GM18951 (cell line): ENCODE measurements around the gene ARMC8.

Source experiments
- POLR2A ChIP-seq: IDR thresholded peaks from 4 replicates; pipeline ENCODE4 v1.6.1; 2011; ENCODE audit warnings: mild to moderate bottlenecking; ENCODE audit not compliant: insufficient read length, insufficient read depth; ENCODE audit errors: extremely low read depth
- in situ Hi-C: fragments of 300-500 bp; cut with MboI; formaldehyde crosslinking; loops from one replicate; pipeline ENCODE4 v1.12.0; 2022; ENCODE audit warnings: low sequenced_read_pairs, mixed read lengths, inconsistent platforms; ENCODE audit not compliant: unreplicated experiment

ARMC8 gene

DNA sequence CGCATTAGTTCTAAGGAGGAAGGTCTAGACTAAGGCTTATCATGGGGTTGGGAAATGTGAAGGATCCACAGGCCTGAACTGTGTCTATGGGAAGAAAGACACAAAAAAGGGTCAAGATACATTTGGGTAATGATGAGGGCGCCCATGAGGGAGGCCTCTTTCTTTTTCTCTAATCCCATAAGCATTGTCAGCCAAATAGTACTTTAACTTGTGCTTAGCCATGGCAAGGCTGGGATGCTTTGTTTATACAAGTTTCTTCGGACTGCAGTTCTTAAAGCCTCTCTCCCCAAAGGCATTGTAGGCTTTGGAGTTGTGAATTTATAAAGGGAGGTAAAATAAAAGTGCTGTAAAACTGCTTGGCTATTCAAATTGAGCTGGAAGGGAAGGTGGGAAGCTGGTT is 23.4 kb downstream of the ARMC8 start:
- in situ Hi-C loops: no loop called here
- TF ChIP-seq POLR2A: no peak

DNA sequence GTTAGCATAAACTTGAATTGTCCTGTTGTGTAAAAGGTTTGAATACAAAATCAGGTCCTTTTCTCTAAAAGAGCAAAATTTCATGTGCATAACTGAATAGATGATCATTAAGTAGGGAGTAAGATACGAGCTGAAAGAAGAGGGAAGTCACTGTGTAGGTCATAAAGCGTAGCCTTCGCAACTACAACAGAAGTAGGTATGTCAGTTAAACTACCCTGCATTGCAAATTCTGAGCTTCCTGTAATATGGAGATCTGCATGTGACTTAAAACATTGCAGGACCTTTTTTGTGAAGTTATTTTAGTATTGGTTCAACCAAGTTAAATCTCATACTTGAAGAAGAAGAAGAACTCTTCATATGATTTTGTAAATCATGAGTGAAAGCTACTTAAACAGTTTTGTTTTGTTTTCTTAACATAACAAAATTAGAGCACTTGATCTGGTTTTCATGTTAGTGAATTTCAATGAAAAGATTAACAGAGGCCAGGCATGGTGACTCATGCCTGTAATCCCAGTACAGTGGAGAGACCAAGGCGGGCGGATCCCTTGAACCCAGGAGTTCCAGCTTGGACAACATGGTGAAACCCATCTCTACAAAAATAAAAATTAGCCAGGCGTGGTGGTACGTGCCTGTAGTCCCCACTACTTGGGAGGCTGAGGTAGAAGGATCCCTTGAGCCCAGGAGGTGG is 26.4 kb downstream of the ARMC8 start:
- no peak for TF ChIP-seq POLR2A
- in situ Hi-C loops: no loop called here

- in situ Hi-C loops: no loop called here
- TF ChIP-seq POLR2A: no peak
Observed at GRCh38 chr3:138219255-138219654, 32.2 kb downstream of the ARMC8 start.

DNA sequence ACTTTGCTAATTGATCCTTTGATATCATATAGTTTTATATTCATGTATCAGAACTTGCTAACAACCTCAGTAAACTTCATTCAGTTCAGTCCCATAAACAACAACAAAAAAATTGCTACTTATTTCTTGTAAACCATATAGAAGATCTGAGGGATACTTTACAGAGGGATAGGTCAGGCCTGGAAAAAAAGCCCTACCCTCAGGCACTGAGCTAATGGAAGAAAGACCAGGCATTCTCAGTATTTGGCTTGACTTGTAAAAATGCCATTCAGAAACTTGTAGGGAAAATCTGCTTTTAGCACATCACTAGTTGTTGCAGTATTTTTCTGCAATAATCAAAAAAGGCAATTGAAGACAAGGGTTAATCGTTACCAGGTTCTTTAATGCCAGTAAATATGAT is 33.1 kb downstream of the ARMC8 start:
- no peak for TF ChIP-seq POLR2A
- in situ Hi-C loops: no loop called here

DNA sequence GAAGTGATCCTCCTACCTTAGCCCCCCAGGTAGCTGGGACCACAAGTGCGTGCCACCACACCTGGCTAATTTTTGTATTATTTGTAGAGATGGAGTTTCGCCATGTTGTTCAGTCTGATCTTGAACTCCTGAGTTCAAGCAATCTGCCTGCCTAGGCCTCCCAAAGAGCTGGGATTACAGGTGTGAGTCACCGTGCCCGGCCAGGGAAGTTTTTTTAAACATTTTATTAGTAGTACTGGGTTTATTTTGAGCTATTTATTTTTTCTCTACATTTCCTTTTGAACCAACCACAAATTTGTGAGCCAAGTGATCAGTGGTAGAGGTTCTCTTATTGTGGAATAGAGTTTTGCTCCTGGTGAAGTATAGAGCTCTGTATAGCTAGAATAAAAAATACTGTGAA is 33.7 kb downstream of the ARMC8 start:
- in situ Hi-C loops: no loop called here
- TF ChIP-seq POLR2A: no peak

- in situ Hi-C loops: no loop called here
Observed at GRCh38 chr3:138222131-138222941, 35.2 kb downstream of the ARMC8 start.

DNA sequence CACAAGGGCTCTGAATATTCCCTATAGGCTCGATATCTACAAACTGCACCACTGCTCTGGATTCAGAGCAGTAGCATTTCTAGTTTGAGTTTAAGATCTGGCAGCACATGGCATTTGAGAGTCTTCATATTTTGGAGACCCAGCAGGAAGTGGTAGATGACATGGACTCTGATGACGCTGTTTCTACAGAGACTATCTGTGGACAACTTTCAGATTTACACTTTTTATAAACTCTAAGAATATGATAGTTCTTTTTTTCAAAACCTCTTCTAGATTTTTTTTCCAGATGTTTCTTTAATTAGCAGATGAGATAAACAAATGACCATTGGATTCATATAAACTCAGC is 35.8 kb downstream of the ARMC8 start:
- no peak for TF ChIP-seq POLR2A
- in situ Hi-C loops: no loop called here

More at GRCh38 chr3:138222131-138222941, 35.2 kb downstream of the ARMC8 start:
- TF ChIP-seq POLR2A: no peak

DNA sequence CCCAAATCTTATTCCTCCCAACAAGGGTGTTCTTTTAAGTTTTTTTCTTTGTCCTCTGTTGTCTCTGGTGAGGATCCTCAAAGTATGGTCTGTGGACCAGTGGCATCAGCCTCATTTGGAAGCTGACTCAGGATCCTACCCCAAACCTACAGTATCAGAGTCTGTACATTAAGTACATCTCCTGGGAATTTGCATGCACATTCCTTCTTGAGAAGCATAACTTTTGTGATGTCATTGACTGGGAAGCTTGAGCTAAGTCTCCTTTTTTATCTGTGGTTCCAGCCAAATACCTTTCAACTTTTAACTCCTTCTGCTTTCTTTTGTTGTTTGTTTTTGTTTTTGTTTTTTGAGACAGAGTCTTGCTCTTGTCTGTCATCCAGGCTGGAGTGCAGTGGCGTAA is 40.5 kb downstream of the ARMC8 start:
- no peak for TF ChIP-seq POLR2A
- in situ Hi-C loops: no loop called here

DNA sequence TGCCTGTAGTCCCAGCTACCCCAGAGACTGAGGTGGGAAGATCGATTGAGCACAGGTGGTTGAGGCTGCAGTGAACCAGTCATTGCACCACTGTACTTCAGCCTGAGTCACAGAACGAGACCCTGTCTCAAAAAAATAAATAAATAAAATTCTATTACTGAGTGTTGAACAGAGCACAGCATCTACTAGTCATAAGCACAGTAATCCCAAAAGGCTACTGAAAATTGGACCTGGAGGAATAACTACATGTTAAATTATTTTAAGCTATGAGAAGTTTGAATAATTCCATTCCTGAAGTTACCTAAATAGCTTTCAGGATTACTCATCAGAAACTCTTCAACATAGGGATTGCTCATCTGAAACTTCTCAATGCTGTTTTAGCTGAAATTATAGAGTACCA is 43.4 kb downstream of the ARMC8 start:
- in situ Hi-C loops: no loop called here
- no peak for TF ChIP-seq POLR2A

DNA sequence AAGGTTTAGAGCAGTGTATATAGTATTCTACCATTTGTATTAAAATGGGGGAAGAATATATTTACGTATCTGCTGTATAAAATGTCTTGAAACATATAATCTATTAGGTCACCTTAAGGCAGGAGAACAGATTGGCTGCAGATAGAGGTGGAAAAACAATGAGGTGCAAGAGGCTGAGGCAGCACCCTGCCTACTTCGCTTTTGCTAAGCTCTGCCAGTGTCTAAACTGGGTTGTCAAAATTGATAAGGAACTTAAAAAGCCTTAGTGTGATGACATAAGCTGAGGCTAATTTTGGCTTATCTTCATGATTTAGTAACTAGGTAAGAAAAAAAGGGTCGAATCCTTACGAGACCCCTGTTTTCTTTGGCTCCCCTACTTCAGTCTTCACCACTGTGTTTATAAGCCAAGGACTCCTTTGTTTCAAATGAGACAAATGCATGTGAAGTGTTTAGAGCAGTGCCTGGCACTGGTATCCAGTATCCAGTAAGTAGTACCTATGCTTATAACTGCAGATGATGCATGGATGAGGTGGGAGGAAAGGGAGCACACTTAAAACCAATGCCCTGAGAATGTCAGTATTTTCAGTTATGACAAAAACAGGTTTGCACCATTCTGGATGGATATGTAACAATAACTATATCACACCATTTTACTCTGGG is 45.7 kb downstream of the ARMC8 start:
- no peak for TF ChIP-seq POLR2A
- in situ Hi-C loops: no loop called here

DNA sequence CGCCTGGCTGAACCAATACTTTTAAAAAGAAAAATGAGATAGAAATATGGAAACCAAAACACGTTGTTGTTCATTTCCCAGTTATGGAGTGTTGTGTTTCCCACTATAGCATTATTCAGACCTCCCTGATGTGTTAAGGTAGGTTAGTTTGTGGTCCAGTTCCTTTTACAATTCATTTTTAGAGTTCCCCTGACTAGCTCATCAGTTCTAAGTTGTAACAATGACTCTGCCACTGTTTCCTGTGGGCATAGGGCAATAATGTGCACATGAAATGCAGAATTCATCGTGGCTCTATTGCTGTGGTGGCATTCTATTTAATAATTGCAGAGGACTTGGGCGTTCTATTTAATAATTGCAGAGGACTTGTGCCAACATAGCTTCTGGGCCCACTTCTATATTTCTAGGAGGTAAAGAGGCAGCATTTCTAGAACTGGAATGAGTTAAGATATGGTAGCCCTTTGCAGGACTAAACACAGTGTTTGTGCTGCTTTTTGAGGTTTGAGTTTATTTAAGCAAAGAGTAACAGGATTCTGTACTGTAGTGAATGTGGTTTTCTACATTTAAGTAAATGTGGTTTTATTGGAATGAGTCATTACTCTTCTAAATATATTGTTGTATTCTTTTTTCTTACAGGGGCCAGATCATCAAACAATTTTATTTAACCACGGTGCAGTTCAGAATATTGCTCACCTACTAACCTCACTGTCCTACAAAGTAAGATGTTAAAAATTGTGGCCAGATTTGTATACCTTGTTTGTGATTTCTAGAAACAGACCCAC is 47.5 kb downstream of the ARMC8 start:
- in situ Hi-C loops: no loop called here

GRCh38 chr3:138238711-138239110 is 51.6 kb downstream of the ARMC8 start:
- TF ChIP-seq POLR2A: no peak
- in situ Hi-C loops: no loop called here

More for the DNA sequence above, 47.5 kb downstream of the ARMC8 start:
- no peak for TF ChIP-seq POLR2A

- in situ Hi-C loops: no loop called here
- TF ChIP-seq POLR2A: no peak
Observed at GRCh38 chr3:138241061-138241460, 54.0 kb downstream of the ARMC8 start.
